Measurements from ENCODE around the gene RDH14. TPM values are rescaled to one million over a fixed set of nuclear protein-coding genes. Genes with fewer than 3 reads are reported as not detected.

Gene RDH14
- total and polyA plus RNA-seq, 10 of the 15 experiments (the other 5 are each of a cell fraction or from before 2014, with no cell fraction given) = 15.5 to 33.4 (median 22.8) TPM

- in situ Hi-C loops (cut with MboI) = no loop called here
- ATAC-seq (no peak), FAIRE-seq (no peak), DNase-seq (ENCODE audit: low read depth, low spot score) (no peak)
- H3K27ac ChIP-seq (ENCODE audit: control insufficient read depth, insufficient read depth) = no peak overlapping the region
- no peaks in the 10 kb centered on the region for H3K4me1 ChIP-seq (ENCODE audit: control insufficient read depth, insufficient read depth, low read length)
- H3K9ac ChIP-seq (ENCODE audit: control insufficient read depth, insufficient read depth, low read length) = no peak overlapping the region
- no peak overlapping the region for H2AFZ ChIP-seq (ENCODE audit: control insufficient read depth, low read depth, low read length)
- SMC1A ChIA-PET (ENCODE audit: uncharacterized antibody, unreplicated experiment) = no interaction called here
- intact Hi-C loops (cut with micrococcal nuclease; ENCODE audit: unreplicated experiment) = no loop called here
- POLR2A ChIA-PET = no interaction called here
- no peaks in the 10 kb centered on the region for H3K36me3 ChIP-seq (ENCODE audit: control insufficient read depth in 2 of 2, insufficient read depth in 2 of 2, low read length in 1 of 2)
- no peak overlapping the region for H3K4me3 ChIP-seq
- H4K20me1 ChIP-seq (ENCODE audit: control insufficient read depth, insufficient read depth) = no peaks in the 10 kb centered on the region
- H3K79me2 ChIP-seq (ENCODE audit: control insufficient read depth, insufficient read depth, low read length) = no peaks in the 10 kb centered on the region
- no peaks in the 10 kb centered on the region for H3K27me3 ChIP-seq (replicated peaks in 1 of 2; ENCODE audit: control insufficient read depth in 2 of 2, insufficient read depth in 2 of 2, low read length in 1 of 2)
- TF ChIP-seq SMAD1 (IDR thresholded peaks at IDR 0.05; ENCODE audit: low read depth, partially characterized antibody) (no peak), ZNF217 (IDR thresholded peaks at IDR 0.05) (no peak), MYB (IDR thresholded peaks at IDR 0.05; ENCODE audit: borderline replicate concordance, low read depth, low read length) (no peak), CHD2 (IDR thresholded peaks at IDR 0.05; ENCODE audit: borderline replicate concordance, low read depth, low read length) (no peak), SMAD5 (IDR thresholded peaks at IDR 0.05; ENCODE audit: low read depth) (no peak), NRF1 (conservative IDR thresholded peaks at IDR 0.05; ENCODE audit: low read depth, low read length) (no peak), NFYB (IDR thresholded peaks at IDR 0.05; ENCODE audit: insufficient read depth, low read depth, low read length) (no peak), RUNX3 (IDR thresholded peaks at IDR 0.05; ENCODE audit: low read length) (no peak), CTCF (IDR thresholded peaks at IDR 0.05 in 2 of 3, conservative IDR thresholded peaks at IDR 0.05 in 1 of 3; ENCODE audit: control insufficient read depth in 2 of 3, extremely low read depth in 1 of 3, insufficient read depth in 1 of 3, low read depth in 3 of 3, low read length in 3 of 3) (no peak), KAT2A (conservative IDR thresholded peaks at IDR 0.05; ENCODE audit: control insufficient read depth, low read depth, low read length) (no peak), SIX5 (IDR thresholded peaks at IDR 0.05; ENCODE audit: low read depth, low read length, severe bottlenecking) (no peak), RBBP5 (conservative IDR thresholded peaks at IDR 0.05) (no peak)
- CTCF ChIA-PET = no interaction called here
- WGBS (ENCODE audit: insufficient coverage, insufficient replicate concordance, low lambda C conversion rate, missing lambda C conversion rate) = 6% methylated on average over 7 of the region's 7 CpGs
- no peaks in the 10 kb centered on the region for H3K9me3 ChIP-seq (replicated peaks; ENCODE audit: control insufficient read depth, insufficient read depth, low read length)
- no peak overlapping the region for H3K4me2 ChIP-seq (ENCODE audit: control insufficient read depth, insufficient read depth)
- RAD21 ChIA-PET (ENCODE audit: unreplicated experiment) = no interaction called here
- no TSS peak for BruUV-seq (replicated peaks)
Observed at GRCh38 chr2:18536100-18536499, 24.4 kb downstream of the RDH14 start.
